Measurements from ENCODE around the gene ZNF629. TPM values are rescaled to one million over a fixed set of nuclear protein-coding genes. Genes with fewer than 3 reads are reported as not detected.

ZNF629 gene
- total RNA-seq, 4 donors from 2014 or later, result 5.0 to 11.4 (median 6.2) TPM

GRCh38 chr16:30769379-30770089 is 17.5 kb downstream of the ZNF629 start:
- H3K9me3 ChIP-seq, result no peaks in the 10 kb centered on the region
- H3K4me1 ChIP-seq, result peaks cover under 1 to 7% (median 2%) of the 10 kb centered on the region in 3 donors
- no peaks in the 10 kb centered on the region for H3K27me3 ChIP-seq
- H3K27ac ChIP-seq, result no peak overlapping the region
- TF ChIP-seq, protein P1, sequence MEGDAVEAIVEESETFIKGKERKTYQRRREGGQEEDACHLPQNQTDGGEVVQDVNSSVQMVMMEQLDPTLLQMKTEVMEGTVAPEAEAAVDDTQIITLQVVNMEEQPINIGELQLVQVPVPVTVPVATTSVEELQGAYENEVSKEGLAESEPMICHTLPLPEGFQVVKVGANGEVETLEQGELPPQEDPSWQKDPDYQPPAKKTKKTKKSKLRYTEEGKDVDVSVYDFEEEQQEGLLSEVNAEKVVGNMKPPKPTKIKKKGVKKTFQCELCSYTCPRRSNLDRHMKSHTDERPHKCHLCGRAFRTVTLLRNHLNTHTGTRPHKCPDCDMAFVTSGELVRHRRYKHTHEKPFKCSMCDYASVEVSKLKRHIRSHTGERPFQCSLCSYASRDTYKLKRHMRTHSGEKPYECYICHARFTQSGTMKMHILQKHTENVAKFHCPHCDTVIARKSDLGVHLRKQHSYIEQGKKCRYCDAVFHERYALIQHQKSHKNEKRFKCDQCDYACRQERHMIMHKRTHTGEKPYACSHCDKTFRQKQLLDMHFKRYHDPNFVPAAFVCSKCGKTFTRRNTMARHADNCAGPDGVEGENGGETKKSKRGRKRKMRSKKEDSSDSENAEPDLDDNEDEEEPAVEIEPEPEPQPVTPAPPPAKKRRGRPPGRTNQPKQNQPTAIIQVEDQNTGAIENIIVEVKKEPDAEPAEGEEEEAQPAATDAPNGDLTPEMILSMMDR (IDR thresholded peaks at IDR 0.05), result no peak
- TF ChIP-seq POLR2A (IDR thresholded peaks at IDR 0.05), result no peak
- intact Hi-C loops (cut with DNase I), result no loop called here
- peaks cover 72 to 100% (median 73%) of the 10 kb centered on the region in 3 donors for H3K36me3 ChIP-seq
- WGBS, 2 donors, result 88 to 95% methylated on average over 9 to 10 of the region's 17 CpGs
- H3K4me3 ChIP-seq, result no peak overlapping the region
- no peak for DNase-seq

- TF ChIP-seq, protein P1 (IDR thresholded peaks at IDR 0.05), result no peak
- TF ChIP-seq POLR2A (IDR thresholded peaks at IDR 0.05), result no peak
- Histone ChIP-seq H3K9me3 (no peaks in the 10 kb centered on the region), H3K27me3 (no peaks in the 10 kb centered on the region), H3K4me1 (peaks cover 0 to 10% (median 0%) of the 10 kb centered on the region in 3 donors), H3K36me3 (peaks cover 71 to 100% (median 80%) of the 10 kb centered on the region in 3 donors), H3K4me3 (no peak overlapping the region), H3K27ac (no peak overlapping the region)
- DNase-seq, result no peak
- intact Hi-C loops (cut with DNase I), result no loop called here
- 93 to 96% methylated on average over 21 to 23 of the region's 23 CpGs for WGBS, 2 donors
Measured at GRCh38 chr16:30768583-30769181, 18.3 kb downstream of the ZNF629 start.

GRCh38 chr16:30767767-30768465 is 19.1 kb downstream of the ZNF629 start:
- 87 to 88% methylated on average over 9 of the region's 18 CpGs for WGBS, 2 donors
- no peaks in the 10 kb centered on the region for H3K9me3 ChIP-seq
- intact Hi-C loops (cut with DNase I), result no loop called here

DNA sequence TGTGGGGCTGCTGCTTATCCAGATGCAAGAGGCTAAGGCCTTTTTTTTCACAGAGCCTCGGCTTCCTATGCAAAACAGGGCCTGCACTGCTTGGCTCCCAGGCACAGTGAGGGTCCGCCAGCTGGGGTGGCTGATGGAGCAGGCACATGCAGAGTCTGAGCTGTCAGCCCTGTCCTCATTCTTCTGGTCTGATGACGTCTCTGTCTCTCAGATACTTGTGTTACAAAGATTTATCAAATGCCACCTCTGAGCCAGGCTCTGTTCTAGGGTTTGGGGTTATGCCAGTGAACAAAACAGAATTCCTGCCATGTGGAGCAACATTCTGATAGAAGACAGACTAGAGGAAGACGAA is 20.1 kb downstream of the ZNF629 start:
- no peak for DNase-seq
- Histone ChIP-seq H3K36me3 (peaks cover 57 to 89% (median 74%) of the 10 kb centered on the region in 3 donors), H3K27ac (no peak overlapping the region), H3K4me1 (peaks cover 10 to 23% (median 12%) of the 10 kb centered on the region in 3 donors), H3K27me3 (no peaks in the 10 kb centered on the region), H3K9me3 (no peaks in the 10 kb centered on the region), H3K4me3 (no peak overlapping the region)
- WGBS, 2 donors, result 62 to 92% methylated on average over 3 to 4 of the region's 4 CpGs
- intact Hi-C loops (cut with DNase I), result no loop called here
- no peak for TF ChIP-seq POLR2A (IDR thresholded peaks at IDR 0.05)
- TF ChIP-seq, protein P1 (IDR thresholded peaks at IDR 0.05), result no peak

More at GRCh38 chr16:30767767-30768465, 19.1 kb downstream of the ZNF629 start:
- DNase-seq, result no peak
- Histone ChIP-seq H3K4me3 (no peak overlapping the region), H3K27ac (no peak overlapping the region), H3K4me1 (peaks cover 7 to 18% (median 7%) of the 10 kb centered on the region in 3 donors), H3K27me3 (no peaks in the 10 kb centered on the region), H3K36me3 (peaks cover 66 to 99% (median 81%) of the 10 kb centered on the region in 3 donors)
- TF ChIP-seq POLR2A (IDR thresholded peaks at IDR 0.05), result no peak
- TF ChIP-seq, protein P1 (IDR thresholded peaks at IDR 0.05), result no peak
